GM12864 (cell line): Measurements from ENCODE around the gene CCT3.

ENCODE experiments used
- DNase-seq: peaks from one replicate; pipeline ENCODE4 v3.0.0-alpha.2; 2011; ENCODE audit warnings: low read depth
- H3K4me3 ChIP-seq: 2 replicates; pipeline ENCODE4 v1.5.1; 2011; ENCODE audit warnings: mild to moderate bottlenecking, low read depth, low read length, control low read depth
- CTCF ChIP-seq: IDR thresholded peaks from 2 replicates; pipeline ENCODE4 v1.5.1; 2011; ENCODE audit warnings: low read depth, mild to moderate bottlenecking, moderate library complexity, low read length, control low read depth, inconsistent platforms; ENCODE audit errors: missing control alignments

CCT3 gene

DNA sequence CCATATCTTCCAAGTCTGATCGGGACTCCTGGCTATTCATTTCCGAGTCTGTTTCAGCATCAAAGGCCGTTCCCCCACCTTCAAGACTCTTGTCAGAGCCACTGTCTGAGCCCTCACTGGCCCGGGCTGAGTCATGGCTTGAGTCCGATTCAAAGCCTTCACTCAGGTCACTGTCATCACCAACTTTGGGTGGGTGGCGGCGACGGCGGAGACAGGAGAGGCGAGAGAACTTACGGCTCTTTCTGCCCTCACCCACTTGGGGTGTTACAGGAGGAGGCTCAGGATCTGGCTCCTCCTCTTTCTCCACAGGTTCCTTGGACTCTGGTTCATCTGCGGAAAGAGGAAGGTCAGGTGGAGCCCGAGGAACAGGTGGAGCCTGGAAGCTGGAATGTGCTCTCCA lies 72.0 kb downstream of the CCT3 start:
- no peak for TF ChIP-seq CTCF
- H3K4me3 ChIP-seq, result no peak overlapping the region
- DNase-seq, result no peak

DNA sequence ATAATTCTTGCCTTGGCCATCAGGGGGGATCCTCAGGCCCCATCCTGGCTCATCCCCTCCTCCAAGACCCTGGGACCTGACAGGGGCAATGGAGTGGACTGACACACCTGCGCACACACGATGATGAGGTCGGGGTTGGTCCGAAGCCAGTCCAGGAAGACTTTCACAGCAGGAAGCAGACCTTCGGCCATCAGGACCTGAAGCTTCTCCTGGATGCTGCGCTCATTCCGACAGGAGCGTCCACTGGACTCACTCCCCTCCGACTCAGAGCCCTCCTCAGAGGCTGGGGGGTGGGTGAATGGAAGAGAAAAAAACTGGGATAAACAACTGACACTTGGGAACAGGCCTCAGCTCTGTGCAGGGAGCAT lies 74.8 kb downstream of the CCT3 start:
- DNase-seq, result no peak
- no peak for TF ChIP-seq CTCF
- H3K4me3 ChIP-seq, result no peak overlapping the region

DNA sequence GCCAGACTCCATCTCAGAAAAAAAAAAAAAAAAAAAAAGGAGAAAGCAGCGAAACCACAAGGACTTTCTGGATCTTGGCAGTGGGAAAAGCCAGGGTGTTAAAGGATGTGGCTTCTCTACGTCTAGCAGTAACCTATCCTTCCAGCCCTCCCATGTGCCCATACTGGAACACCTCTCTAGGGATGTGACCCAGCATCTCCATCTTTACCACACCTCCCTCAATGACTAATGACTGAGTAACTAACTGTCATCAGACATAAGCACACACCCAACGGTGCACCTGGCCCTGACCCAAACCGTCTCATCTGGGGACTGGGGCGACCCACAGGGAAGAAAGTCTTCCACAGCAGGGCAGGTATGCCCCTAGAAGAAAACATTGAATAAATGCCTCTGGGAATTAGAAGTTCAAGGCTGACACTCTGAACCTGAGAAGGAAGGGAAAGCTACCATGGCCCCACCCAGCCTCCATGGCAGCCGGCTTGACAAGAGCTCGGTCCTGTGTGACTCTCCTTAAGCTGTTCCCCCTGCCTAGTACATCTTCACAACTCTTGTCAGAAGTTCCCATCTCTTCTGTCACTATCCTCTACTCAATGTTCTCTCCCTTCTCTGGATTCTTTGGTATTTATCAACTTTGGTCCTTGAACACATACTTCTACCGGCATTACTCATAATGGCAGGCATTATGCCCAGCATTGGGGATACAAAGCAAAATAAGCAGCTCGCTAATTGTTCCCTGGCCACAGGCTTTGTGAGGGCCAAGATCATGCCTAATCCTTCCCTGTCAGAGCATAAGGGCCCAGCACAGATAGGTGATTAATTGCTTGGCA lies 75.4 kb downstream of the CCT3 start:
- TF ChIP-seq CTCF, result no peak
- no peak for DNase-seq
- H3K4me3 ChIP-seq, result no peak overlapping the region

GRCh38 chr1:156260896-156261295 lies 77.2 kb downstream of the CCT3 start:
- no peak overlapping the region for H3K4me3 ChIP-seq
- TF ChIP-seq CTCF, result no peak
- no peak for DNase-seq

DNA sequence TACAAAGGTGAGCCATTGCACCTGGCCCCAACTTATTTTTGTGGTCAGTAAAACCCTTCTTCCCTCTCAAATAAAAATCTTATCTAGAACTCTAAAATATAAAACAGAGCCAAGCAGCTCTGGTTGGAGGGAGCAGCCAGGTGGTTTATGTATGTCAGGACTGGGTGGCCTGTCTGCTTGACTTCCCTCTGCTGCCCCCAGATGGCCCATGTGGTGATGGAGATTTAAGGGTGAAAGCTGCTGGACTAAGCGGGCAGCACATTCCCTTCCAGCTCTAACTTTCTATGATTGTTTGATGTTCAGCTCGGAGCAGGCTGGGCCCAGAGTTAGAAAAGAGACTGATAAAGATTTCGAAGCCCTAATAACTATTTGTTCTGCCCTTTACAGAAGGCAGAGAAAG lies 78.3 kb downstream of the CCT3 start:
- no peak for TF ChIP-seq CTCF
- no peak for DNase-seq
- no peak overlapping the region for H3K4me3 ChIP-seq
